T-helper 22 cell (primary cell): ENCODE data around the gene CDHR2.

Source experiments
- DNase-seq: peaks from one replicate; pipeline ENCODE4 v3.0.0-alpha.2; 2020; ENCODE audit warnings: low read depth

CDHR2 gene

DNA sequence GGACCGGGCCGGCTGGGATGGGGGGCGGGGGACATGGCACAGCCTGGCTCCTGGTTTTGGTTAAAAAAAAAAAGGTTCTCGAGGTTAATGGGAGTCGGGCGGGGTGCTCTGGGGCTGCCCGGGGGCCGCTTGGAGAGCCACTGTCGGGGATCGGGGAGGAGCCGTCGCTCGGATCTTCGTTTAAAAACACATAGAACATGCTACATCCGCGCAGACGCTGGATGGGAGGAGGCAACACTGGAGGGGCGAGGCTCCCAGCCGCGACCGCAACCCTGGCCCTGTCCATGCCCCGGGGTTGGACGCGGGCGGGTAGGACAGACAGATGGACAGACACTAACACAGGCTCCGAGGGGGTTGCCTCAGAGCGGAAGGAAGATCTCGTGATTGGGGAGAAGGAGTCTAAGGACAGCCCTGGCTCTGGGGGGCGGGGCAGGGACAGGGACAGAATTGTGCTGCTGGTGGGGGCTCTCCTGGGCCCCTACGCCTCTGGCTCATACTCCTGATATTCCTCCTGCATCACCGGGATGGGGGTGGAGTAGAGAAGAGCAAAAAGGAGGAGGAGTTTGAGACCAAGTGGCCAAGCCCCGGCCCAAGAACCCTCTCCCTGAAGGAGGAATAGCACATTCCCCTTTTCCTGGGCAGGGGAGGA is 71.3 kb downstream of the CDHR2 start:
- DNase-seq = no peak

DNA sequence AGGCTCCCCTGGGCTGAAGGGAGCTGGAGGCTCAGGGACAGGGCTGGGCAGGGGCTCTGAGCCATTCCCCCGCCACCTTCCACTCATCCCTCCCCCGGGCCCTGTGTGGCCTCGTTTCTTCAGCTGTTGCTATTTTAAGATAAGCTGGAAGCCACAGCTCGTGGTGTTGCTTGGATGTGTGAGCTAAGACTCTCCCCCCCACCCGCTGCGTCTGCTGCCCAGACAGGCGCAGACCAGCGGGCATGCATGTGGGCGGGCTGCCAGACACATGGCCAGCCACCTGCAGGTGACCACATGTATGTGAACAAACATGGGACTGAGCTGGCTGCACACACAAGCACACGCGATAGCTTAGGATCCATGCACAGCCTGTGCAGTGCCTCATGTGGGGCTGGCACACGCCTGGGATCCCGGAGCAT is 72.5 kb downstream of the CDHR2 start:
- DNase-seq = no peak

DNA sequence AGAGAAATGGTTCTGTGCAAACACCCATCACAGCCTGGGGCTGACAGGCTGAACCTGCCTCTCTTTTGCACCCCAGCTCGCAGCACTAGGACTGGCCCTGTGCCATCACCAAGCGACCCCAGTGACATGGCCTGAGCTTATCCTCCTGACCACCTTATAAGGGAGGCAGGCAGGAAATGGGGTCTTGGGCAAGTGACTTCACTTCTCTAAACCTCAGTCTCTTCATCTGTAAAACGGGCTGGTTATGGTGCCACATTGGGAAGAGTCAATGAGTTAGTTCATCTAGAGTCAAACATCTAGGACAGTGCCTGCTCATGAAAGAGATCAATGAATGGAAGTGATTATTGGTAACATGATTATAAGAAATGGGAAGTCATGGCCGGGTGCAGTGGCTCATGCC is 75.0 kb downstream of the CDHR2 start:
- no peak for DNase-seq

DNA sequence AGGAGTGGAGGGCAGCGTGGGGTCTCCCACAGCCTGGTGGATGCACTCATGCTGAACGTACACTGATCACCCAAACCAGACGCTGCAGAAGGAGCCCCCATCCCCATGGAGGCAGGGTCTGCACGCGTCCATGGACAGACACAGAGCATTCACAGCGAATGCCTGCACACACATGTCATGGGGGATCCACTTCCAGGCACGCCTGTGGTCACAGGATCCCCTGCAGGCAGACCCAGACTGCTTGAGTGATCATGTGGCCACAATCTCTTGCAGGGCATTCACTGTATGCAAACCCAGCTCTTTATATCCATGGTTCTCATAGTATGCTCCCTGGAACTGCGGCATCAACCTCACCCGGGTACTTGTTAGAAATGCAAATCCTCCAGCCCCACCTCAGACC is 75.8 kb downstream of the CDHR2 start:
- no peak for DNase-seq

DNA sequence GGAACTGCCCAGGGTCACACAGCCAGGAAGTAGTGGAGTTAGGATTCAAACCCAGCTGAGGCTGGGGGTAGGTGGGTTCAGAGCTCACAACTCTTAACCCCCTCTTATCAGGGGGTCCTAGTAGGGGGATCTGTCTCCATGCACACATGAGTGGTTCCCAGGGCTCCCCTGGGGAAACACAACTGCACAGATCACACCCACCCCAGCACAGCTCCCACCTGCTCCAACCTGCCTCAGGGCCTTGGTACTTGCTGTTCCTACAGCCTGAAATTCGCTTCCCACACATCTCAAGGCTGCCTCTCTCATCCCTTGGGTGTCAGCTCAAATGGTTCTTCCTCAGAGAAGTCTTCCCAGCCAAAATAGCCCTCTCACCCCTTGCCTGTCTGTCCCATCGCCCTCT is 76.4 kb downstream of the CDHR2 start:
- DNase-seq = no peak

DNA sequence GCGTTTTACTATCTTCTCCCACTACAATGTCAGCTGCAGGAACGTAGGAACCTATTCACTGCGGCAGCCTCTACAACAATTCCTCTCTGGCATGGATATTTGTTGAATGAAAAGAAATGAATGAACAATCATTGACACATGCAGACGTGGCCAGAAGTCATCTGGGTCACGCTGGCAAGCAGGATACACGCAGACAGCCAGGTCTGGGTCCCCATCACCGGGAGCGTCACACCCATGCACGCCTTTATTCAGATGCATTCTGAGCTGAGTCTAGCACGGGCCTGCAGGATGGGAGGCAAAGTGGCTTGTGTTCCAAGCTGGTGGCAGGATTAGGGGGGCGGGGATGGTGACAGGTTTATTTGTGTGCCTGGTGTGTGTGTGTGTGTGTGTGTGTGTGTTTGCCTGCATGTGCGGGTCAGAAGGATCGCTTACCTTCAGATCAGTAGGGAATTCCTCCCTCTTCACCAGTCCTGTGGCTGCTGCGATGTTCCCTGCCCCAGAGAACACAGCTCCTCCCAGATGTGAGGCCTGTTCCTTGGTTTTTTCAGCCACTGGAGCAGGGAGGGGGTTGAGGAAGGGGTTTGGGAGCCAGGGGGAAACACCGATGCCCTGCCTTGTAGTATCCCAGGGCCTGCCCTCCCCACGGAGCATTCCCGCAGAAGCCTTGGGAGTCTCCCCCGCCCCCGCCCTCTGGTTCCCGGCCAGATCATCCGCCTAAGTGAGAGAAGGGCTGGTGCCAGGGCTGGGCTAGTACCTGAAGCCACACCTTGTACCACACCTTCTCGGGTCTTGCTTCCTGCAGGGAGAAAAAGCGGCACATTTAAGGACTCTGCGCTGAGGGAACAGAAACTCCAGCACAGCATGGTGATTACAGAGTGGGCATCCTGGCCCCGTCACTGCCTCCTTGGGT is 77.1 kb downstream of the CDHR2 start:
- DNase-seq = no peak

DNA sequence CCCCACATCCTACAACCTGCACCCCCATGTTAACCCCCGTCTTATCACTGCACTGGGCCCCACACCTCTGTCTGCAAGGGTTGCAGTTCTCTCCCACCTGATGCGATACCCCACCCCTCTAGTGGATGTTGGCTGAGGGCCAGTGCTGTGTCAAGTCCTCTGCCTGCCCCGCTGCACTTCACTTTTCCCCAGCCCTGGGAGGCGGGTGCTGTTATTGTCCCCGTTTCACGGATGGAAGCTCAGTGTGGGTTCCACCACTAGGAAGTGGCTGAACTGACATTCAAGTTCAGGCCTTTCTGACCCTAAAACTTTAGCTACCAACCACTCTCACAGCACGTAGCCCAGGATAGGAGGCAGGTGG is 77.7 kb downstream of the CDHR2 start:
- DNase-seq = no peak

DNA sequence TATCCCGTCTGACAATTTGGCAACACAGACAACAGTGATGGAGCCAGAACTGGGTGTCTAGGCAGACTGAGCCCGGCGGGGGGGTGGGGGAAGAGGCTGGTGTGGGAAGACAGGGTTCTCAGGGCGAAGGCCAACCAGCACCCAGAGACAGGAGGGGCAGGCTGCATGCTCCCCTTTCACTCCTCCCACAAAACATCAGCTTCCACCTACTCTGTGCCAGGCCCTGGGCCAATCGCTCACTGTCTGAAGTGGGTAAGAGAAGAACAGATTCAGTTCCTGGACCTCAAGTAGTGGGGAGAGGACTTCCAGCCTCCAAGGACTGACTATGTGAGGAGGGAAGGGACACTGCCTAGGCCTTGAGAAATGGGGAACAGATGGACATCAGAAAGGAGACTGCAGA is 78.4 kb downstream of the CDHR2 start:
- no peak for DNase-seq

DNA sequence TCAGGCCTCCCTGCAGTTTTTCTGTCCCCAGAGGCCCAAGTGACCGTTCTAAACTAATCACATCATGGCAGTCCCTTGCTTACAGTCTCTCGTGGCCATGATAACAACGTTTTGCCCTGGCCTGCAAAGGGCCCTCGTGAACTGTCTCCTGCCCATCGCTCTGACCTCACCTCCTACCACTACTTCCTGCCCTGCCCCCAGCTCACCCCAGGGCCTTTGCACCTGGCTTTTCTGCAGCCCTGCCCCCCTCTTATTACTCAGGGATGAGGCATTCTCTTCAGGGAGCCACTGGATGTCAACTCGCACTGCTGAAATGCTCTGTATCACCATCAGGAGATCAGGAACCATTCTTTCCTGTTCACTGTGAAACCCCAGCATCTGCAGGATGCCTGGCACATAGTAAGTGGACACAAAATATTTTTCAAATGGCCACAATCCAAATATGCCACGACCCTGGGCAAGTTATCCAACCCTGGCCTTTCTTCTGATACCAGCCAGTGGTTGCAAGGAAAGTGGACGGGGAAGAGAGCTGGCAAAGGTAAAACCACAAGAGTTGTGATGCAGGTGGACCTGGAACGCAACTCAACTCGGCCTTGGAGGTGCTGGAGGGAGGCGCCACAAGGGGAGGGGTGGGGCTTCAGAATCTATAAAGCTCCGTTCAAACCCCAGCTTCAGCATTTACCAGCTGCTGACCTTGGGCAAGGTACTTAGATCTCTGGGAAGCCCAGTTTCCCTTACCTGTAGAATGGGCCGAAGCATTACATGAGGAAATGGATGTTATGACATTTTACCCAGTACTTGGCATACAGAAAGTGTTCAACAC is 79.5 kb downstream of the CDHR2 start:
- no peak for DNase-seq

DNA sequence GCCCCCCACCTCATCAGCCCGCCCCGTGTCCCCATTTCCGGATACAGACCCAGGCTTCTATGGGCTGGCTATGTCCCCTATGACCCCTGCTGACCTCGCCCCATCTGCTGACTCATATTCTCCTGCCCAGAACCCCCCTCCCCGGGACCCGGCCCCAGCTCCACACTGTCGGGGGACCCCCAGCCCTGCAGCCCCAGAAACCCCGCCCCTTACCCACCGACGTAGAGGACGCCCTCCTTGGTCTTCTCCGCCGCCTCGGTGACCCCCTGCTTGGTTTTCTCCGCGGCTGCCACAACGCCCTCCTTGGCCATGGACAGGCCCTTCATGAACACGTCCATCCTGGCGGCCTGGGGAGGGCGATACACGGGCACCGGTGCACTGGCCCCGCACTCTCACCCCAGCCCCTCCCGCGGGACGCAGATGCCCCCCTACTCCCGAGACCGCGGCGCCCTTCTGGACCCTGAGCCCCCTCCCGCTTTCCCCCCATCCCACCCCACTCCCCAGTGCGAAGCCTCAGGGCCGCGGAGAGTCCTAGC is 80.2 kb downstream of the CDHR2 start:
- DNase-seq = no peak

DNA sequence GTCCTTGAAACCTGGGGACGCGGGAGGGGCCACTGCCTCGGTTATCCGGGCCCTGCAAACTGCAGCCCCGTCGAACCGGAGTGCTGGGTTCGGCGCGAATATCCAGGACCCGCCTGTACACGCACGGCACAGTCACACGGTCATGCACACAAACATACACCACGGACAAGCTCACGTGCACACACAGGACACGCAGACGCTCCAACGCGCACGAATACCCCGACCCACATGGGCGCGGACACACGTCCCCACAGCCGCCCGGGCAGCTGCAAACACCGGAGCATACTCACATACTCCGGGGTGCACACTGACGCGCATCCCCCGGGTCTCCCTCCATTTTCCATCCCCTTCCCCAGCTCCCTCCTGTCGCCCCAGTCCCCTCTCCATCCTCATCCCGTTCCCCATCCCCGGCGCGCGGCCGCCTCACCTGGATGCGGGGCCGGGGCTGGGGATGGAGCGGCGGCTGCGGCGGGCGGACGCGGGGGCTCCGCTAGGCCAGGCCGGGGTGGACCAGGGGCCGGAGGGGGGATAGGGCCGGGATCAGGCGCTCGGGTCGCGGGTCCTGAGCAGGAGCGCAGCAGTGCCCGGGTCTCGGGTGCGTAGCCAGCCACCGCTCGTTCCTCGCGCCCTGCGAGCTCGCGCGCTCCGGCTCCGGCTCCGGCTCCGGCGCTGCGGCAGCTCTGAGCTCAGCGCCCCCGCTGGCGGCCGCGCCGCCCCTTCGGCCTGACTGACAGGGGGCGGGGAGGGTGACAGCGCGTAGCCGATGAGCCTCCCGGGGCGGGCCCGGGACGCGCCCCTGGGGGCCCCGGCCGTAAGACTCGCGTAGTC is 80.9 kb downstream of the CDHR2 start, which contains the start of the genes EIF4E1B and SNCB:
Gene EIF4E1B, plus strand, starts transcription at position 823 of the 828 bp plus-strand sequence. CDS start 12,113 bp downstream, outside the sequence.
Gene SNCB, minus strand, starts transcription at position 682 of the 828 bp plus-strand sequence. CDS start 880 bp downstream, outside the sequence.
- no peak for DNase-seq

DNA sequence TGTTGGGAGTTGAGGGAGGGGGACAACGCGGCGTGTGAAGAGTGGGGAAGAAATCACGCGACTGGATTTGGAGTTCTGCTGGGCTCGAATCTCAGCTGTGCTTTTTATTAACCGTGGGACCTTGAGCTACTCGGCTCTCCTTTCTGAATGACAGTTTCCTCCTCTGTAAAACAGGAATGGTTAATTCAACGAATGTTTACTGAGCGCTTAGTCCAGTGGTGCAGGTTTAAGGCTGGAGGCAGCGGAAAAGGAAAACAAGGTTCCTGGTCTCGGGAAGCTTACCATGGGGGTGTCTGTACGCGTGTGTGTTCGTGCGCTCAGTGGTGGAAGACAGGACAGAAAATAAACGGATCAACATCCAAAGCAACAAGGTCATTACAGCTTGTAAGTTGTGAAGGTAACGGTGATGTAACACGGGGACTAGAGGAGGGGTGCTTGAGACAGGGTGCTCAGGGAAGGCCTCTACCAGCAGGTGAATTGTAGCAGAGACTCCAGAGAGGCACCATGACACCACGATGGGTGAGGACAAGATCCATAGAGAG is 81.6 kb downstream of the CDHR2 start:
- DNase-seq = no peak

DNA sequence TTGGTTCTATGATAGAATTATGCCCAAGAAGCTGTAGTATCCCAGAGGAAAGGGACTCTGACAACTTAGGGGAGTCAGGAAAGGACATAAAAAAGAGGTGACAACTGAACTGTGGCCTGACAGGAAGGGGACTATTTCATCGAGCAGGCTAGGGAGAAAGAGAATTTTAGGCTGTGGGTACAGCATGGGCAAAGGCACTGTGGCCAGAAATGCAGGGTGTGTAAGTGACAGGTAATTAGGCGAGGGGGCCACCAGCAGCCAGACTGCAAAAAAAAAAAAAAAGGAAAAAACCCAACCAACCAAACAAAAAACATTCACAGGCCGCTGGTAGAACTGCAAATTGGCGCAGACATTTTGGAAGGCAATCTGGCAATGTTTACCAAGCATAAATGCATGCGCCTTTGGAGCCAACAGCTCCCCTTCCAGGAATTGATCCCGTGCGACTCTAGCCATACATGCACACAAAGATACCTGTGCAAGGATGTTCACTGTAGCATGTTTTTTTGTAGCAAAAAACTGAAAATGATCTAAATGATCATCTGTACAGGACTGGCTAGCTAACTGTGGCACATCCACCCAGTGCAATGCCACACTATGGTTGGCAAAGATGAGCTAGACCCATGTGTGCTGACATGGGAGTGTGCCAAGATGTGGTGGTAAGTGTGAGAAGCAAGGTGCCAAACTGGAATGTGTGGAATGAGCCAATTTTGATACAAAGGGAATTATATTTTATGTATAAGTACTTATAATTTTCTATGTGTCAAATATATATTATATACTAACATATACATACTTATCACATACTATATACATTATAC is 82.5 kb downstream of the CDHR2 start:
- no peak for DNase-seq

DNA sequence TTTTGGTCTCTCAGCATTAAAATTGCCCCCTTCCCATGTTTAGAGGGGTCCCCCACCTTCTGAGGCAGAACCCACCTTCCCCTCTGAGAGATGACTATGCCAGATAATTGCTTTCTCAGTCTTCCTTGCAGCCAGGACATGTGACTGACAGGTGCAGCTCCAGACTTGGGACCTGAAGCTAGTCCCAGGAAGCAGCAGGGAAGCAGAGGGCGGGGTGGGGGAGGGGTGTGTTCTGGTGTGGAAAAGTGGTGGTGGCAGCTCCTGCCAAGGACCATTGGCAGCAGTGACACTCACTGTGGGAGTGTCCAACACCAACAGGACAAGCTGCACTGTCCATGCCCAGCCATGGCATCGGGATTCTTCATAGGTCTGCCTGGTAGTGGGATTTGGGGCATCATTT is 83.6 kb downstream of the CDHR2 start:
- no peak for DNase-seq

DNA sequence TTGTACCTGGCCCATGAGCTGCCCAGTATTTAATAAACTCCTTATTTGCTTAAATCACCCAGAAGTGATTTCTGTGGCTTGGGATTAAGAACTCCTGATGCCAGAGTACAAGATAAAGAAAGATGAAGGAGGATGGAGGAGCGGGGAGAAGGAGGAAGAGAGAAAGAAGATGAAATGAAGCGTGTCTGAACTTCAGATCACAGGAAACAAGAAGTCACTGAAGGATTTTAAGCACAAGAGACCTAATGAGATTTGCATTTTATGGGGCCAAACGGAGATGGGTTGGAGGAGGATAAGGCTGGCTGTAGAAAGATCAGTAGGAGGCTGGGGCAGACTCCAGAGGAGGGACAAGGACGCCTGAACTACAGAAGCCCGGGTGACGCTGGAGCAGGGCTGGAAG is 84.5 kb downstream of the CDHR2 start:
- DNase-seq = no peak

DNA sequence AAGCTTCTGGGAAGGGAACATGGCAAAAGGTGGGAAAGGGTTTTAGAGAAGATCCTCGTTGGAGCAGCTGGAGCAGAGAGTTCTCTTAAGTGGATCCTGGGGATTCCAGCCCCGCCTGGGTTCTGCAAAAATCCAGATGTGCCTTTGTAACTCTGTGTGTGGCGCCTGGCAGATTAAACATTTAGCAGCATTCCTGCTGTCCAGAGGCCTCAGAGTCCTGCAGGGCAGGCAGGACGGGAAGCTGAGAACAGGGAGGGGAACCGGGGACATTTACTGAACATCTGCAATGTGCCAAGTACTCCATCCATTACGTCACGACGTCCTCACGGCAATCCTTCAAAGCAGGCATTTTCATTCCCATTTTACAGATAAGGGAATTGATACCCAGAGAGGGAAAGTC is 87.3 kb downstream of the CDHR2 start:
- no peak for DNase-seq

DNA sequence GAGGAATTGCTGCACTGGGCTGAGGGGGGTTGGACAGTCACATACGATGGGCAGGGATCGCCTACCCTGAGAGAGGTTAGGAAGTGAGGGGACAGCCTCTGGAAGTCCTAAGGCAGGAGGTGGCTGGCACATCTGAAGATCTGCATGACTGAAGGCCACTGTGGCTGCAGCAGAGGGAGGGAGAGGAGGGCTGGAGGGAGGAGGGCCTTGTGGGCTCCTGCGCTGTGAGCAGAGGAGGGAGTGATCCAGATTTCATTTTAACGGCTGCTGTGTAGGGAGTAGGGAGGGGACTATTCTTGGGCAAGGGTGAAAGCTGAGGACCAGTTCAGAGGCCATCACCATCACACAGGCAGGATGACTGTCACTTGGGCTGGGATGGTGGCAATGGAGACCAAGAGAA is 88.4 kb downstream of the CDHR2 start:
- no peak for DNase-seq

DNA sequence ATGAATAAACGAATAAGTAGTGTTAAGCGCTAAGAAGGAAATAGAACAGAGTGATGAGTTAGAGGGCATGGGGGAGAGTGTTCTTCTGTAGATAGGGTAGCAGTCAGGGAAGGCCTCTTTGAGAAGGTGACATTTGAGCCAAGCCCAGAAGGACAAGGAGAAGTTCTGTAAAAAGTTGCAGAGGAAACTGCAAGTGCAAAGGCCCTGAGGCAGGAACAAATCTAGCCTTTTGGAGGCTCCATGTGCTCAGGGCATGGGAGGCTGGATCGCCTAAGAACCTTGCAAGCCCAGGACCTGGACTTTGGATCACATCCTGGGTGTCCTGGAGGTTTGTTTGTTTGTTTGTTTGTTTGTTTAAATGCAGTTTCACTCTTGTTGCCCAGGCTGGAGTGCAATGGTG is 89.3 kb downstream of the CDHR2 start:
- DNase-seq = no peak

DNA sequence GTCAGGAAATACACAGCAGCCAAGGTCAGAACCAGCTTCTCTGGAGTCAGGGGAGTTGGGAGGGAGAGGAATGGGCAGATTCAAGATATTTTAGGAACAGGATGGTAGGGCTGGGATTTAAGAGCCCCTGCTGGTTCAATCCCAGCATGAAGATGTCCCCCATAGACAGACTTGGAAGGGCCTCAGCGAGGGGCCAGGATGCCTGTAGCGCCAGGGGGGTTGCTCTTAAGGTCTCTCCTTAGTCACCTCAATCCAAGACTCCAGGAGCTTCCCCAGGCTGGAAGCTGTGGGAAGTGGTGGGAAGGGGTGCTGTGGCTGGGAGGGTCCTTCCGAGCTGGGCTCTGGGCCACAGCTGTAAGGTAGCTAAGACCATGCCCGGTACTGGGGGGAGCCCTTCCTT is 90.1 kb downstream of the CDHR2 start:
- DNase-seq = no peak

DNA sequence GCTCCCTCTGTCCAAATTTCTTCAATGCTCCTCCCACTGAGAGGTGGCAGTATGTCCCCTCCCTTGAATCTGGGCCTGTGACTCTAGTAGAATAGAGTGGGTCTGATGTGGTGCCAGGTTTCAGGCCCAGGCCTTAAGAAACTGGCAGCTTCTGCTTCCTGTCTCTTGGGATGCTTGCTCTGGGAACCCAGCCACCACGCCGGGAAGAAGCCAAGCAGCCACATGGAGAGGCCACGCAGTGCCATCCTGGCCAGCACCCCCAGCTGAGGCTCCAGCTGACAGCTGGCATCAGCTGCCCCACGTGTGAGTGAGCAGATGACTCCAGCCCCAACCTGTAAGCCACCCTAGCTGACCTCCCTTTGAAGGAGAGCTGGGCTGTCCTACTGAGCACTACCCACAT is 90.8 kb downstream of the CDHR2 start:
- no peak for DNase-seq
